Lower lobe of right lung (tissue), 2 donors: ENCODE data around the gene DPYD. TPM values are rescaled to one million over a fixed set of nuclear protein-coding genes. Genes with fewer than 3 reads are reported as not detected.

Experiments used
- ATAC-seq, 2 donors: fragments of 200-7000 bp; cut with Tn5 transposase; one replicate each; pipeline ENCODE4 v1.9.1; 2020 to 2022; ENCODE audit warnings: mild to moderate bottlenecking in 2 of 2, moderate library complexity in 2 of 2
- DNase-seq: peaks from one replicate; pipeline ENCODE4 v3.0.0-alpha.2; 2020
- H3K27ac ChIP-seq: fragments of 200-600 bp; one replicate; pipeline ENCODE4 v1.8.0; 2022
- H3K27me3 ChIP-seq: fragments of 200-600 bp; one replicate; pipeline ENCODE4 v1.8.0; 2022; ENCODE audit warnings: low read depth
- H3K36me3 ChIP-seq: fragments of 200-600 bp; one replicate; pipeline ENCODE4 v1.8.0; 2022; ENCODE audit warnings: mild to moderate bottlenecking
- H3K4me1 ChIP-seq: fragments of 200-600 bp; one replicate; pipeline ENCODE4 v1.8.0; 2022
- H3K4me3 ChIP-seq: fragments of 200-600 bp; one replicate; pipeline ENCODE4 v1.8.0; 2022; ENCODE audit warnings: mild to moderate bottlenecking
- H3K9me3 ChIP-seq: fragments of 200-600 bp; one replicate; pipeline ENCODE4 v1.8.0; 2022
- CTCF ChIP-seq: fragments of 200-600 bp; IDR thresholded peaks from one replicate; pipeline ENCODE4 v1.8.0; 2022; ENCODE audit warnings: antibody characterized with exemption, mild to moderate bottlenecking
- intact Hi-C: fragments of 100-400 bp; cut with DNase I; formaldehyde crosslinking; loops from one replicate; pipeline ENCODE4 v1.11.0; 2022
- total RNA-seq: library from RNA; stranded (reverse); fragmentation: NEBNext Ultra II Directional; extraction: Animal tissue kit (Norgen Biotek cat#: 25700); gene quantifications from one replicate; pipeline ENCODE4 v1.2.1, GENCODE V29; 2021
- donor health status: DM: no; HTN: yes; CAD: no; lungs with severe emphysema.

Gene DPYD
- total RNA-seq, 1 donor from 2014 or later: 91.9 TPM

- H3K4me3 ChIP-seq: no peak overlapping the region
- H3K9me3 ChIP-seq: no peaks in the 10 kb centered on the region
- no peak for TF ChIP-seq CTCF
- no peaks in the 10 kb centered on the region for H3K27me3 ChIP-seq
- ATAC-seq (no peak), DNase-seq (no peak)
- no peaks in the 10 kb centered on the region for H3K36me3 ChIP-seq
- intact Hi-C loops: no loop called here
- no peaks in the 10 kb centered on the region for H3K4me1 ChIP-seq
- no peak overlapping the region for H3K27ac ChIP-seq
Measured at GRCh38 chr1:97348599-97349265, 572.1 kb downstream of the DPYD start.

DNA sequence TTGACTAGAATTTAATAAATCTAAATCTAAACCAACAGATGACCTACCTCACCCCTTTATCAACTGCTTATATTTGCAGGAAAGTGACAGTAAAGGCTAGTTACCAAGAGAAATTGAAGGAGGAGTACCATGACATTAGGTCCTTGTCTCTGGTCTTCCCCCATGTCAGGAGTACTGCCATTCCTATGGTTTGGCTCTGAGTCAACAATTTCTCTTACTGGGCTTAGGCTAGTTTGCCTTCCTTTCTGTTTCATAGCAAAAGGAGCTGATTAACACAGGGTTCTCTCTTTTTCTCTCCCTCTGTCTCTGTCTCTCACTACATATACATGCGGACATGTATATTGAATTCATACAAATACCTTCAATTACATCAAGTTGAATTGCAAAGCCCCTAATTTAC, 579.9 kb downstream of the DPYD start:
- H3K27ac ChIP-seq: no peak overlapping the region
- no peaks in the 10 kb centered on the region for H3K27me3 ChIP-seq
- TF ChIP-seq CTCF: no peak
- intact Hi-C loops: no loop called here
- H3K9me3 ChIP-seq: no peaks in the 10 kb centered on the region
- peaks cover 9% of the 10 kb centered on the region for H3K4me1 ChIP-seq
- H3K36me3 ChIP-seq: no peaks in the 10 kb centered on the region
- DNase-seq (no peak), ATAC-seq (no peak)
- no peak overlapping the region for H3K4me3 ChIP-seq

DNA sequence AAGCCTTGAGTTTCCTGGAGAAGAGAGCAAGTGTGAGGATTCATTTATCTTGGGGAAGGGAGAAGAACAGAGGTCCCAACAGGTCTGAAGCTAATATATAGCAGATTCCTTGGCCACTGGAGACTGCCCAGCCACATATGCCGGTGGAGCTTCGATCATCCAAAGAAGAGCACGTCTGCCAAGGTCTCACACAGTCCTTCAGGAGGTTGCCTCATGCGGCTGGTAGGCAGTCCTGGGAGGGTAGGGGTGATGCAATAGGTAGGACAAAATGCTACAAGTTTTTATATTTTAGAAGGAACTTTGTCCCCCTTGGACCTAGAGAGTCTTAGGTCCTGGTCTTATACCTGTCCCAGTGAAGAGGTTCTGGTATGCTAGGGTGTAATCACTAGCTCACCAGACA, 582.5 kb downstream of the DPYD start:
- Histone ChIP-seq H3K27ac (no peak overlapping the region), H3K9me3 (no peaks in the 10 kb centered on the region), H3K36me3 (no peaks in the 10 kb centered on the region), H3K4me3 (no peak overlapping the region), H3K27me3 (no peaks in the 10 kb centered on the region), H3K4me1 (peaks cover 9% of the 10 kb centered on the region)
- no peak for TF ChIP-seq CTCF
- intact Hi-C loops: no loop called here
- DNase-seq (no peak), ATAC-seq (peak; percentile 47 to 57)

- Histone ChIP-seq H3K36me3 (no peaks in the 10 kb centered on the region), H3K9me3 (no peaks in the 10 kb centered on the region), H3K4me3 (no peak overlapping the region), H3K27me3 (no peaks in the 10 kb centered on the region), H3K4me1 (peaks cover 9% of the 10 kb centered on the region), H3K27ac (no peak overlapping the region)
- intact Hi-C loops: no loop called here
- ATAC-seq: peak; percentile 93 to 95
- no peak for TF ChIP-seq CTCF
- no peak for DNase-seq
Measured at GRCh38 chr1:97337250-97338030, 583.4 kb downstream of the DPYD start.

- DNase-seq (no peak), ATAC-seq (no peak)
- Histone ChIP-seq H3K36me3 (no peaks in the 10 kb centered on the region), H3K27ac (no peak overlapping the region), H3K4me3 (no peak overlapping the region), H3K4me1 (peaks cover 9% of the 10 kb centered on the region), H3K9me3 (no peaks in the 10 kb centered on the region), H3K27me3 (no peaks in the 10 kb centered on the region)
- no peak for TF ChIP-seq CTCF
- intact Hi-C loops: no loop called here
Measured at GRCh38 chr1:97334454-97334853, 586.4 kb downstream of the DPYD start.
